Spleen (tissue), 7 donors: ENCODE results near the gene PCNX1.

ENCODE experiments used
- POLR2AphosphoS5 ChIP-seq, 3 donors: sonication (generic); formaldehyde crosslinking; IDR thresholded peaks; one replicate each; pipeline ENCODE4 v1.5.1; 2017; ENCODE audit warnings: antibody characterized with exemption in 3 of 3
- TF ChIP-seq, protein P1 (sequence below), 11 experiments: fragments of 200-600 bp in 7 of 11; fragments of 450-650 bp in 4 of 11; sonication (generic) in 4 of 11; IDR thresholded peaks in 8 of 11; conservative IDR thresholded peaks in 3 of 11; 1 replicate in 7 of 11; 2 replicates in 4 of 11; pipeline versions ENCODE4 v1.4.0 to v1.8.0; 2016 to 2021; ENCODE audit warnings: antibody characterized with exemption in 11 of 11, inconsistent platforms in 4 of 11, mild to moderate bottlenecking in 1 of 11
- donor health status: DM: no; HTN: no; CAD: no; lungs with moderate emphysema.
- donor health status: DM: no; HTN: no; CAD: no.
- donor health status: DM: no; HTN: no; CAD: no.

GRCh38 chr14:71096947-71097346, 189.7 kb downstream of the PCNX1 start:
- TF ChIP-seq POLR2AphosphoS5 (IDR thresholded peaks at IDR 0.05), result no peak
- TF ChIP-seq, protein P1, sequence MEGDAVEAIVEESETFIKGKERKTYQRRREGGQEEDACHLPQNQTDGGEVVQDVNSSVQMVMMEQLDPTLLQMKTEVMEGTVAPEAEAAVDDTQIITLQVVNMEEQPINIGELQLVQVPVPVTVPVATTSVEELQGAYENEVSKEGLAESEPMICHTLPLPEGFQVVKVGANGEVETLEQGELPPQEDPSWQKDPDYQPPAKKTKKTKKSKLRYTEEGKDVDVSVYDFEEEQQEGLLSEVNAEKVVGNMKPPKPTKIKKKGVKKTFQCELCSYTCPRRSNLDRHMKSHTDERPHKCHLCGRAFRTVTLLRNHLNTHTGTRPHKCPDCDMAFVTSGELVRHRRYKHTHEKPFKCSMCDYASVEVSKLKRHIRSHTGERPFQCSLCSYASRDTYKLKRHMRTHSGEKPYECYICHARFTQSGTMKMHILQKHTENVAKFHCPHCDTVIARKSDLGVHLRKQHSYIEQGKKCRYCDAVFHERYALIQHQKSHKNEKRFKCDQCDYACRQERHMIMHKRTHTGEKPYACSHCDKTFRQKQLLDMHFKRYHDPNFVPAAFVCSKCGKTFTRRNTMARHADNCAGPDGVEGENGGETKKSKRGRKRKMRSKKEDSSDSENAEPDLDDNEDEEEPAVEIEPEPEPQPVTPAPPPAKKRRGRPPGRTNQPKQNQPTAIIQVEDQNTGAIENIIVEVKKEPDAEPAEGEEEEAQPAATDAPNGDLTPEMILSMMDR (IDR thresholded peaks at IDR 0.05 in 8 of 11, conservative IDR thresholded peaks at IDR 0.05 in 3 of 11), result no peak
